ENCODE results near the gene KCNC1.

- TF ChIP-seq POLR2A (IDR thresholded peaks at IDR 0.05) (no peak), CTCF (IDR thresholded peaks at IDR 0.05) (no peak), EP300 (IDR thresholded peaks at IDR 0.05) (no peak)
Observed at GRCh38 chr11:17764446-17765218, 30.1 kb downstream of the KCNC1 start.

Data from sigmoid colon (tissue), 4 donors.